ENCODE data around the gene PEAR1. TPM values are rescaled to one million over a fixed set of nuclear protein-coding genes. Genes with fewer than 3 reads are reported as not detected.

Gene PEAR1
- total RNA-seq, 1 donor from 2014 or later, result 0.41 TPM

DNA sequence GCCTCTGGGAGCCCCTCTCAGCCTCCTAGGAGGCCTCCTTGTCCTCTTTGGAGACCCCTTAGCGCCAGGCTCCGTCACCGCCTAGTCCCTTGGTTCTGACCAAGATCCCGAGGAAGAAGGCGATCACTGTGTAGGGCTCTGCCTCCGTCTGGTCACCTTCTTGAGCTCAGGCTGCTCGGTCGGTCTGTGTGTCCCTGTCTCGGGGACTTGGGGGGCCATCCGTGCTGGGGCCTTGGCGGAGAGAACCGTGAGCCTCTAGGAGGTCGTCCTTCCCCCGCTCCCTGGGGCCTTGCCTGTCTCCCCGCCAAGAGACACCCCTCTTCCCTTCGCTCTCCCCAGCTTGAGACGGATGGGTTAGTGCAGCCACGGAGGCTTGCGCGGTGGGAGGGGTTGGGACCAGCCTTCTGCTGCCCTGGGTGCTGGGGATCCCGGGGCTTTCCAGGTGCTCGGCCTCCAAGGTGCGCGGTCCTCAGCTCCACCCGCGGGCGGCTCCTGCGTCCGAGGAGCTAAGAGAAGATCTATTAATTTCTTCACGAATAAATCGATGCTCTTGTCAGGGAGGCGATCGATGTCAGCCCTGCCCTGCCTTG lies 33.9 kb upstream of the PEAR1 start:
- DNase-seq (ENCODE audit: low spot score in 2 of 2) (peak; percentile 42 to 51), FAIRE-seq (no peak)

DNA sequence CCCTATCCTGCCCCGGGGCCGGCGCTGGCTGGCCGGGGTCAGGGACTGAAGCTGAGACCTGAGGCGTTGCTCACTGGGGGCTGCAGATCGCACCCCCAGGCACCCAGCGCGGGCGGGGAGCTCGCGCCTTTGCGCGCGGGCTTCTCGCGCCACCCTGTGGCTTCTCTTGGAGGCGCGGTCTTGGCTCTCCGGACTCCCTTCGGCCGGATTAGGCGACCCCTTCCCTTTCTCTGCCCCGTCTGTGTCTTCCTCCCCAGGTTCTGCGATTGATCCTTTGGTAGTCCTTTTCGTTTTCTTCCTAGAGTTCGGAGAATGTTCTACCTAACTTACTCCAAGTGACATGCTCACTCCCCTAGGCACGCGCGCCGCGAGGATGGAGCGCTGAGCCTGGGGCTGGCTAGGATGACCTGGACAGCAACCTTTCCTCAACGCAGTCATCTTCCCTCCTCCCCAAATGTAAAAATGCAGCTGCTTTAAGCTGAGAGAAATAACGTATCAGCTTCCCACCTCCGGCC lies 33.3 kb upstream of the PEAR1 start:
- FAIRE-seq, result no peak
- DNase-seq (ENCODE audit: low spot score in 2 of 2), result peak; percentile 80 to 82

DNA sequence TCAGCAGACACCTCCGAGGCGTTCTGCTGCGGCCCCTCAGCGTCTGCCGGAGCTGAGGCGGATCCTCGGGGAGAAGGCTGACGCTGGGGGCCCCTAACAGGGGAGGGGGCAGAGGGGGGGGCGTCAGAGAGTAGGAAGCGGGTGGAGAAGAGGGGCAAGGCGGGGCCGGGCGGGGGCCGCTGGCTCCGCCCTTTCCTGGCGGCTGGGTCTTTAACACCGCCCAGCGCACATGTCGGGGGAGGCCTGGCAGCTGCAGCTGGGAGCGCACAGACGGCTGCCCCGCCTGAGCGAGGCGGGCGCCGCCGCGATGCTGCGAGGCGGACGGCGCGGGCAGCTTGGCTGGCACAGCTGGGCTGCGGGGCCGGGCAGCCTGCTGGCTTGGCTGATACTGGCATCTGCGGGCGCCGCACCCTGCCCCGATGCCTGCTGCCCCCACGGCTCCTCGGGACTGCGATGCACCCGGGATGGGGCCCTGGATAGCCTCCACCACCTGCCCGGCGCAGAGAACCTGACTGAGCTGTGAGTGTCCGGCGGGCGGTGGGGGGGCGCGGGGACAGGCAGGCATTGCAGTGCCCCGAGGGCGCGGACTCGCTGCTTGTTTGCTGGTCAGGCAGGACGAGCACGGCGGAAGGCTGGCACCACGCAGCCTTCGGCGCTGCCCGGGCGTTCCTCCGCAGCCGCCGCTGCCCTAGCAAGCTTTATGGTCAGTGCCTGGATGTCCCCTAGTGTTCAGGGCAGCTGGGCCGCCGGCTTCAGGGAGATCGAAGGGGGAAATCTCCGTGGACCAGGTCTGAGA lies 32.7 kb upstream of the PEAR1 start, which contains the start of gene NTRK1:
TSS of gene NTRK1 (plus strand) at position 238 of the 796 bp plus-strand sequence. CDS start at position 308, 70 bp downstream.
- no peak for FAIRE-seq

DNA sequence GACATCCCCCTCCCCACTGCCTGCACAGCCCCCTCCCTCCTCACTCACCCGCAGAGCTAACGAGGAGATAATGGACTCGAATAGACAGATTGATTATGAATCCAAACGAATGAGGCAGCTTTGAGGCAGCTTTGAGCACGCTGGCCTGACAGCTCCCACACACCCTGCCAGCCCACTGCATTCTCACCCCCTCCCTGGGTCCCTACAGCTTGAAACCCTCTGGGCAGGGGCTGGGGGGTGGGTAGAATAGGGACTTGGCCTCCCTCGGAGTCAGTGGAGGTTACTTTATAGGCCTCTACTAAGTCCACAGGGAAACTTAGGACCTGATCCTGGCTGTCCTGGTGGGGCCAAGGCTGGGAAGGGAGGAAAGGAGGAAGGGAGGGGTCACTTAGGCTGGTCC lies 30.9 kb upstream of the PEAR1 start:
- DNase-seq (ENCODE audit: low spot score in 2 of 2), result no peak
- no peak for FAIRE-seq

More for the DNA sequence above, 32.7 kb upstream of the PEAR1 start, which contains the start of gene NTRK1:
- DNase-seq (ENCODE audit: low spot score in 2 of 2), result peak; percentile 73 to 76

DNA sequence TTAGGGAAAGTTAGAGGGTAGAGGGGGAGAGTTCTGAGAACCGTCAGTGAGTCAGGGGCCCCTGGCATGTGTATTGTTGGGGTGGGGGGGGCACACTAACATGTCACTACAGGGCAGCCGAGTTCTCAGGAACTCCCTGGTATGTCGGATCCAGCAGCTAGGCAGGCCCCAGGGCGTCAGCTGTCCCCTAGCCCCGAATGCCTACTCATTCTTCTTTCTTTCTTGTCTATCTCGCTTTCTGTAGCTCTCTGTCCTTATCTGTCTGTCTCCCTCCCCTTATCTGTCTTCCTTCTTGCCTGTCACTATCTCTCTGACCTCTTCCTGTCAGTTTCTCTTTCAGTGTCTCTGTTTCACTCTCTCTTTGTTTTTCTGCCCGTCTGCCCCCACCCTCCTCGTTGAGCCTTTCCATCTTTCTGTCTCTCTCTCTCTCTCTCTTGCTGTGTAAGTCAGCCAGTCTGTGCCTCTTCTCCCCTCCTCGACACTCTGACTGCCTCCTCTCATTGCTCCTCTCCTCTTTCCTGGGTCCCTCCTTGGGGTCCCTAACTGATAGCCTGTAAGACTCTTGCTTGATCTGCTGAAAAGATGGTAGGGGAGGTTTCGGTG lies 30.4 kb upstream of the PEAR1 start:
- FAIRE-seq (no peak), DNase-seq (ENCODE audit: low spot score in 2 of 2) (no peak)

DNA sequence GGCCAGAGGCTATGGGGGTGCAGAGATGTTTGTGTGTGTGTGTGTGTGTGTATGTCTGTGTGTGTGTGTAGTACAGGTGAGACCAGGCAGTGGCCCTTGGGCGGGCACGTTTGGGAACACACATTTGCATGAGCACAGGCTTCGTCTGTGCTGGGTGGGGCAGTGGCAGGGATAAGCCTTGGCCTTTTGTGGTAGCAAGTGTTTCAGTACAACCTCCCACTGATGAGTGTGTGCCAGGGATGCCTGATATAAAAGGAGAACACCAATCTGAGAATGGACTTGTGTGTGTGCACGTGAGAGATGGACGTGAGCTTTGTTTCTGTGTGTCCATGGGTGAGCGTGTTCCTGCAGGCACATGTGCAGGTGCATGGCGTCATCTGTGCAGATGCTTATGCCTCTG lies 29.9 kb upstream of the PEAR1 start:
- FAIRE-seq (no peak), DNase-seq (ENCODE audit: low spot score in 2 of 2) (no peak)

DNA sequence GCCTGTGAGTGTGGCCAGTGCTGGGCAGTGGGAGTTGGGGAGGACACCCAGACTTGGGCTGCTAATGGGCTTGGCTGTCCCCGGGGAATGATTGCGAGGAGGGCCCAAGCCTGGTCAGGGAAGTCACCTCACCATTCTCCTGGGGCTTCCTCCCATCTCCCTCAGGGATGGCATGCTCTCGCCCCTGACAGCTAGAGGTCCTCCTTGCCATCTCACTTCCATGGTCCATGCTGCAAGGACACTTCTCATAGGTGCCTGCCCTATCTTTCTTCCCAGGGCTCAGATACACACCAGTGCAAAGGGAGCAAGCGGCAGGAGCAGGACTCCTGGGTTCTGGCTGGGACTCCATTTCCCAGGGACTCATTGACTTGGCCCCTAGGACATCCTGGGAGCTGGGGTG lies 28.7 kb upstream of the PEAR1 start:
- DNase-seq (ENCODE audit: low spot score in 2 of 2) (no peak), FAIRE-seq (no peak)

DNA sequence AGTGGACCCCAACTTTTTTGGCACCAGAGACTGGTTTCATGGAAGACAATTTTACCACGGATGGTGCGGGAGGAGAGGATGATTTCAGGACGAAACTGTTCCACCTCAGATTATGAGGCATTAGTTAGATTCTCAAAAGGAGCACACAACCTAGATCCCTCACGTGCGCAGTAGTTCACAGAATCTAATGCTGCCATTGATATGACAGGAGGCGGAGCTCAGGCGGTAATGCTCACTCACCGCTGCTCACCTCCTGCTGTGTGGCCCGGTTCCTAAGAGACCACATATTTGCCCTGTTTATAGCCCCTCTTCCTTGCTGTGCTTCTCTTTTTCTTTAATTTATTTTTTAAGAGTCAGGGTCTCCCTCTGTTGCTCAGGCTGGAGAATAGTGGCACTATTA lies 28.3 kb upstream of the PEAR1 start:
- no peak for FAIRE-seq
- DNase-seq (ENCODE audit: low spot score in 2 of 2), result no peak

DNA sequence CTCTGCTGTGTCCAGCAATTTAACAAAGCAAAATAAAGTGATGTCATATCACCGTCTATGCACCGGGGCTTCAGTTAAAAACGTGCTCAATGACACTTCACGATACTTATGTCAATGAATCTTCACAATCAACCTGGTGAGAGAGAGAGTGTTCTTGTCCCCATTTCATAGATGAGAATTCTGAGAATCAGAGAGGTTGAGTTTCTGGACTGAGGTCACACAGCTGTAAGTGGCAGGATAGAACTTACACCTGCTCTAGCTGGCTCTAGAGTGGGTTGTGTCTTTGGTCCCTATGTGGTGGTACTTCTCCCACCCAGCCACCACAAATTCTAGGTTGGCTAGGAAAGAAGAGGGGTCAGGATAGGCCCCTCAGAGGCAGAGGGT lies 27.7 kb upstream of the PEAR1 start:
- DNase-seq (ENCODE audit: low spot score in 2 of 2) (no peak), FAIRE-seq (no peak)

DNA sequence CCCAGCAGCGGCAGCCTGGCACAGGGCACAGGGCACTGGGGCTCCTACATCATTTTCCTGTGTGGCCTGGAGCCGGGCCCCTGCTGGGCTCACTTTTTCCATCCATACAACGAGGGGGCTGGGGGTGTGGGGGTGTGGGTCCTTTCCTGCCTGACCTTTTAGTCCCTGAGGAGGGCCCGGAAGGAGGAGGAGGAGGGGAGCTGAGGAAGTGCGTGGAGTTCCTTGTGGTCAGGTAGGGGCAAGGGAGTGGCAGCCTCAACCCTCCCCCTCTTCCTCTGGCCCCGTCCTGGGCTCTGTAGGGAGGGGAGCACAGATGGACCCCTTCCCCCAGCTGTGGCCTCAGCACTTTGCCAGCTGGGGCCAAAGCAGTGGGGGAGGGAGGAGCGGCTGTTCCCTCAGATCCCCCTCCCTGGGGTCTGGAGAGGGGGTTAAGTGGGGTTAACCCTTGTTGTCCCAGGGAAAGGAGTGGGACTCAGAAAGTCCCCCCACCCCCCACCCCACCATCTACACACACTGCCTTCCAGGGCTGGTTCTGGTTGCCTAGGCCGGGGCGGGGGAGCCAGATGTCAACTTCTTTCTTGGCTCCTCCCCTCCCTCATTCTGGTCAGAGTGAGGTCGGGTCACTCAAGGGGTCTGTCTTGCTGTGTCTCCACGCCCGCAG lies 27.1 kb upstream of the PEAR1 start:
- DNase-seq (ENCODE audit: low spot score in 2 of 2), result no peak
- FAIRE-seq, result no peak

DNA sequence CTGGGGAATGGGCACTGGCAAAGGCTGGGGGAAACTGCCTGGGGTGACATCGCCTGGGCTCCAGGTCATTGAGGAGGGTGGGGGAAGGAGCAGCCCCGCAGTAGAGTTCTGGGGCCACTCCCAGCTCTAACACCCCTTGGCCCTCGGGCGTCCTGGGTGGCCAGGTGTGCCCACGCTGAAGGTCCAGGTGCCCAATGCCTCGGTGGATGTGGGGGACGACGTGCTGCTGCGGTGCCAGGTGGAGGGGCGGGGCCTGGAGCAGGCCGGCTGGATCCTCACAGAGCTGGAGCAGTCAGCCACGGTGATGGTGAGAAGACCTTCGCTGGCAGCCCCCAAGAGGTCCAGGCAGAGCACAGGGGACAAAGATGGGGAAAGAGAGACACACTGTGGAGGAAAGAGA lies 25.2 kb upstream of the PEAR1 start:
- no peak for FAIRE-seq

DNA sequence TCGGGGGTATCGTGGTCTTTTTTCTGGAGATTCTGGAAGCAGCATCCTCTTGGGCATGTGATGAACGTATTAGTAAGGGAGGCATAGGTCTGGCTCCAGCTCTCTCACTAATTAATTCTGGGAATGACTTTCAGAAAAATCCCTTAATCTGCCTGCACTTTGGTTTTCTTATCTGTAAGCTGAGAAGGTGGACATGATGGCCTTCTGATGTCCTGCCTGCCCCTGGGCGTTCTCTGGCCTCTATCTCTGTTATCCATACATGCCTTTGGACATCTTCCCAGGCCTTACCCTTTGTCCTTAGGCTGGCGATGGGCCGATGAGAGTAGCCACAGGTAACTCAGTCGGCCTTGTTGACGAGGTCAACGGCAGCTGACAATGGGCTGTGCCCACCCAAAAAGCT lies 24.1 kb upstream of the PEAR1 start:
- no peak for DNase-seq (ENCODE audit: low spot score in 2 of 2)
- no peak for FAIRE-seq

More for the DNA sequence above, 25.2 kb upstream of the PEAR1 start:
- DNase-seq (ENCODE audit: low spot score in 2 of 2), result no peak

DNA sequence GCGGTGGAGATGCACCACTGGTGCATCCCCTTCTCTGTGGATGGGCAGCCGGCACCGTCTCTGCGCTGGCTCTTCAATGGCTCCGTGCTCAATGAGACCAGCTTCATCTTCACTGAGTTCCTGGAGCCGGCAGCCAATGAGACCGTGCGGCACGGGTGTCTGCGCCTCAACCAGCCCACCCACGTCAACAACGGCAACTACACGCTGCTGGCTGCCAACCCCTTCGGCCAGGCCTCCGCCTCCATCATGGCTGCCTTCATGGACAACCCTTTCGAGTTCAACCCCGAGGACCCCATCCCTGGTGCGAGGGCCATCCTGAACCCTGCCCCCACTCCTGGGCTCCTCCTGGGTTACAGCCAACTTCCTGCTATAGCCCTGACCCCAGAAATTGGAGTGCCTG lies 19.9 kb upstream of the PEAR1 start:
- FAIRE-seq (no peak), DNase-seq (ENCODE audit: low spot score in 2 of 2) (no peak)

DNA sequence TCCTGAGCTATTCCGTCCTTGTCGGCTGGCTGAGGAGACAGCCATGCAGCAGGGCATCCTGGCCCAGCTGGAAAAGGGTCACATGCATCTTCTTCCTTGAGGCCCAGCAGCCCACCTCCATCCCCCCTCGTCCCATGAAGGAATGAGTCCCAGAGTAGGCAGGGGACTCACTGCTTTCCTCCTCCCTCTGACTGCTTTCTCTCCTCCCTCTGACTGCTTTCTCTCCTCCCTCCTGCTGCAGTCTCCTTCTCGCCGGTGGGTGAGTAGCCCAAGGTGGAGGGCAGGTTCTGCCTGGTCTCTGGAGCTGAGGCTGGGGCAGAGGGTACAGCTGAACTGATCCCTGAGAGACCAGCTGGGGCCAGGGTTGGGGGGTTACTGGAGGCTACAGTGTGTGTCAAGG lies 19.4 kb upstream of the PEAR1 start:
- DNase-seq (ENCODE audit: low spot score in 2 of 2) (no peak), FAIRE-seq (no peak)

DNA sequence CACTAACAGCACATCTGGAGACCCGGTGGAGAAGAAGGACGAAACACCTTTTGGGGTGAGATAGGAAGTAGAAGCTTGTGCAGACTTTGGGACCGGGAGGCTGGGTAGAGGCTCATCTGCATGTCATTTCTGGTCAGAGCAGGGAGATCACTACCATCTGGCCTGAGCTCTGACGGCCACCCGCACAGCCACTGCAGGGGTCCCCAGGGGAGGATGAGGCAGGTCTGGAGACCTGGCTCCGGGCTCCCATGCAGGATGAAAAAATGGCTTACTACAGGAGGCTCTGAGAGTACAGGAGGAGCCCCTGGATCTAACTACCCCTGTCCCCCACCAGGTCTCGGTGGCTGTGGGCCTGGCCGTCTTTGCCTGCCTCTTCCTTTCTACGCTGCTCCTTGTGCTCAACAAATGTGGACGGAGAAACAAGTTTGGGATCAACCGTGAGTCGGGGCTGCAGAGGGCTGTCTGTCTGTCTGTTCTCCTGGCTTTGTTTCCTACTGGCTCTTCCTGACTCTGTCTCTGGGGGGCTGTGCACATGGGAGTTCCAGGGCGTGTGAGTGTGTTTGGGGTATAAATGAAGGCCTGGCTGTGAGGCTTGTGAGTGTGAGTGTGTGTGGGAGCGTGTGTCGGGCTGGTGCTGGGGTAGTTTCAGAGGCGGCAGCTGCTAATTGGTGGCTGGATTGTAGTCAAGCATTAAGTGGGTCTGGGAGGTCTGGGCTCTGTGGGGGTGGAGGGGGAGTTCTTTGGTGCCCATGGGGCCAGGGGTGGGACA lies 18.8 kb upstream of the PEAR1 start:
- no peak for FAIRE-seq
- no peak for DNase-seq (ENCODE audit: low spot score in 2 of 2)

DNA sequence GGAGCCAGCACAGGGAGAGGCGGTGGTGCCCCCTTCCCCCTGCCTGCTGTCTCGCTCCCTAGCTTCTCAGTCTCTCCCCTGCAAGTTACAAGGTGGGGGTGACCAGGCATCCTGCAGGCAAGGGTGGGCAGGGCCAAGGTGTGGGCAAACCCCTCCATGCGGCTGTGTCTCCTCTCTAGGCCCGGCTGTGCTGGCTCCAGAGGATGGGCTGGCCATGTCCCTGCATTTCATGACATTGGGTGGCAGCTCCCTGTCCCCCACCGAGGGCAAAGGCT lies 18.2 kb upstream of the PEAR1 start:
- FAIRE-seq, result no peak
- no peak for DNase-seq (ENCODE audit: low spot score in 2 of 2)

DNA sequence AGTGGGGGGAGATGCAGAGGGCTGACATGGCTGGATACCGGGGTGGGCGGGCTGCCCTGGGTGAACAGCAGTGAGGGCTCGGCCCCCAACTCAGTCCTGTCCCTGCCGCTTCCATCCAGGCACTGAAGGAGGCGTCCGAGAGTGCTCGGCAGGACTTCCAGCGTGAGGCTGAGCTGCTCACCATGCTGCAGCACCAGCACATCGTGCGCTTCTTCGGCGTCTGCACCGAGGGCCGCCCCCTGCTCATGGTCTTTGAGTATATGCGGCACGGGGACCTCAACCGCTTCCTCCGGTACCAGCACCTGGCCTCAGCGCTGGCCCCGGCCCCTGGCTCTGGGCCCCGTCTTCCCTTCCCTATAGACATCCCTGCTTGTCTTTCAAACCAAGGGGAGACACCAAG lies 17.2 kb upstream of the PEAR1 start:
- DNase-seq (ENCODE audit: low spot score in 2 of 2) (no peak), FAIRE-seq (no peak)

DNA sequence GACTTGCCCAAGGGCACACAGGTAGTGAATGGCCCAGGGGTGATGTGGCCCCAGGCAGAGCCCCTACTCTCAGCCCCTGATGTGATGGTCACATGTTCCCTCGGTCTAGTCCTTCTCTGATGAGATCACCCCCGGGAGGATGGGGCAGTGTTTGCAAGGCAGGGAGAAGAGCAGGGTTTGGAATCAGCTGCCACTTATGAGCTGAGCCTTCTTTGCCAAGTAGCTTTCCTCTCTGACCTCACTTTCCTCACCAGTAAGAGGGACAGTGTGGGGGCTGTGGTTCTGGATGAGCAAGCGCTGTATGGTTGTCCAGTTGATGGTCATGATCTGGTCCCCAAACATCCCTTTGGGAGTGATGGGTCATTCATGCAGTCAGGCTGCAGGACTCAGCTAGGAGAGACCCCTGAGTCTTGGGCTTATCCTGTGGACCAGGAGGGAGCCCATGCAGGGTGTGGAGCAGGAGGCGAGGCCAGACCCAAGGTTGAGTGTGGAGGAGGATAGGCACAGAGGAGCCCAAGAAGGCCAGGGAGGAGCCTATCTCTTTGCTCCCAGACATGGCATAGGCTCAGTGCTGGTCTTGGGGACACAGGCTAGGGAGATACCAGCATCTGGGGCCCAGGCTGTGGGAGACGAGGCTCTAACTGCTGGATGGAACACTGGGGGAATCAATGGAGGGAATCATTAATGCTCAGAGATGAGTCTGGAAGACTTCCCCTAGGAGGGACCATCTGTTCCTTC lies 15.9 kb upstream of the PEAR1 start:
- FAIRE-seq (no peak), DNase-seq (ENCODE audit: low spot score in 2 of 2) (no peak)

DNA sequence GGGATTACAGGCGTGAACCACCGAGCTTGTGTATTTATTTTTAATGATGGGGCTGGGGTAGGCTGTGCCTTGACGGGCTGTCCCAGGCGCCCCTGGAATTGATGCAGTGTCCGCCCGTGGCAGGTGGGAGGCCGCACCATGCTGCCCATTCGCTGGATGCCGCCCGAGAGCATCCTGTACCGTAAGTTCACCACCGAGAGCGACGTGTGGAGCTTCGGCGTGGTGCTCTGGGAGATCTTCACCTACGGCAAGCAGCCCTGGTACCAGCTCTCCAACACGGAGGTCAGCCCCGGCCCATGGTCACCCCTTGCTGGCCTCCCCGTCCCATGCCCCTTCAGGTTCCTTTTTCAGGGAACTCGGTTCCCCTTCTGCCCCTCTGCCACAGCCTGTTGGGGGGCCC lies 13.6 kb upstream of the PEAR1 start:
- no peak for FAIRE-seq
- DNase-seq (ENCODE audit: low spot score in 2 of 2), result no peak

DNA sequence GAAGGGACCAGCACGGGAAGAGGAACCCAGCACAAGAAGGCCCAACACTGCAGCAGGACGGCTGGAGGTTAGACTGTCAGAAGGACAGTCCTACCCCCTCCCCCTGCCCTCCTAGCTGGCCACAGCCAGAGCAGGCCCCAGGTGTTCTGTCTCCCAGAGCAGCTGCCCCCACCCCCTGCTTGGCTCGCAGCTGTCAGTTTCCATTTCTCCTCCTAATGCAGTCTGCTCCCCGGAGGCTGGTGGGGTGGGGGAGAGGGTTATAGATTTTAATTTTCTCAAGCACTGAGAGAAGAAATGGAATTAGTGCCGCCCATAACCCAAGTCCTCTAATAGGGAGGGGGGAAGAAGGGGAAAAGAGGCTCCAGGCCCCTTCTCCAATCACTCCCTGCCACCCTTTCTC lies 13.0 kb upstream of the PEAR1 start:
- DNase-seq (ENCODE audit: low spot score in 2 of 2), result no peak
- no peak for FAIRE-seq

Measured in frontal cortex (tissue), 4 donors.